Measurements from ENCODE around the gene SLC22A13.
"Not testable (repeated sequence)": the region's sequence is repeated elsewhere in the genome, so short reads cannot be mapped to it uniquely, and the experiment has no call there.

SLC22A13 gene

GRCh38 chr3:38265604-38266307 is at the start of gene SLC22A13:
SLC22A13 (plus strand) TSS chr3:38265812; CDS start chr3:38265861, 49 bp downstream.
- no peak for DNase-seq (ENCODE audit: low spot score)

GRCh38 chr3:38219609-38220197 is 45.9 kb upstream of the SLC22A13 start:
- DNase-seq (ENCODE audit: low spot score): no peak

GRCh38 chr3:38221005-38221404 is 44.6 kb upstream of the SLC22A13 start:
- no peak for DNase-seq (ENCODE audit: low spot score)

GRCh38 chr3:38222032-38222634 is 43.5 kb upstream of the SLC22A13 start:
- DNase-seq (ENCODE audit: low spot score): no peak

GRCh38 chr3:38224357-38224756 is 41.3 kb upstream of the SLC22A13 start:
- no peak for DNase-seq (ENCODE audit: low spot score)

- DNase-seq (ENCODE audit: low spot score): no peak
These were observed 39.3 kb upstream of the SLC22A13 start for GRCh38 chr3:38226273-38226672.

- DNase-seq (ENCODE audit: low spot score): peak; percentile 11
These were observed 37.6 kb upstream of the SLC22A13 start for GRCh38 chr3:38227989-38228388.

- DNase-seq (ENCODE audit: low spot score): no peak
These were observed 36.6 kb upstream of the SLC22A13 start for GRCh38 chr3:38229036-38229435.

- DNase-seq (ENCODE audit: low spot score): no peak
These were observed 32.9 kb upstream of the SLC22A13 start for GRCh38 chr3:38232701-38233100.

GRCh38 chr3:38235466-38235865 is 30.1 kb upstream of the SLC22A13 start:
- no peak for DNase-seq (ENCODE audit: low spot score)

- DNase-seq (ENCODE audit: low spot score): no peak
These were observed 27.1 kb upstream of the SLC22A13 start for GRCh38 chr3:38238416-38239008.

- not testable (repeated sequence) for DNase-seq (ENCODE audit: low spot score)
These were observed 22.8 kb upstream of the SLC22A13 start for GRCh38 chr3:38242812-38243211.

- DNase-seq (ENCODE audit: low spot score): no peak
These were observed 19.7 kb upstream of the SLC22A13 start for GRCh38 chr3:38245930-38246329.

GRCh38 chr3:38247366-38248035 is 18.1 kb upstream of the SLC22A13 start:
- DNase-seq (ENCODE audit: low spot score): peak; percentile 41

- no peak for DNase-seq (ENCODE audit: low spot score)
These were observed 15.4 kb upstream of the SLC22A13 start for GRCh38 chr3:38250198-38250597.

- no peak for DNase-seq (ENCODE audit: low spot score)
These were observed 14.4 kb upstream of the SLC22A13 start for GRCh38 chr3:38251197-38251596.

- no peak for DNase-seq (ENCODE audit: low spot score)
These were observed 11.9 kb upstream of the SLC22A13 start for GRCh38 chr3:38253704-38254103.

- DNase-seq (ENCODE audit: low spot score): no peak
These were observed 10.7 kb upstream of the SLC22A13 start for GRCh38 chr3:38254872-38255271.

- DNase-seq (ENCODE audit: low spot score): no peak
These were observed 10.0 kb upstream of the SLC22A13 start for GRCh38 chr3:38255627-38256026.

GRCh38 chr3:38257583-38257982 is 8.0 kb upstream of the SLC22A13 start:
- no peak for DNase-seq (ENCODE audit: low spot score)

- no peak for DNase-seq (ENCODE audit: low spot score)
These were observed 5.1 kb upstream of the SLC22A13 start for GRCh38 chr3:38260474-38260873.

- DNase-seq (ENCODE audit: low spot score): no peak
These were observed 1.2 kb upstream of the SLC22A13 start for GRCh38 chr3:38264353-38264771.
